ENCODE data around the gene ADAM23. TPM values are rescaled to one million over a fixed set of nuclear protein-coding genes. Genes with fewer than 3 reads are reported as not detected.

ADAM23 gene
- total RNA-seq, 2 donors from 2014 or later: 0.52 to 0.93 TPM

GRCh38 chr2:206642075-206643025 lies 199.0 kb downstream of the ADAM23 start, which contains the start of gene FAM237A:
Gene FAM237A (plus strand): TSS chr2:206642487. CDS start chr2:206644237, 1,750 bp downstream.
- peak; percentile 21 for DNase-seq
- TF ChIP-seq CTCF (IDR thresholded peaks at IDR 0.05): no peak
- H3K27me3 ChIP-seq: peaks cover 7% of the 10 kb centered on the region

DNA sequence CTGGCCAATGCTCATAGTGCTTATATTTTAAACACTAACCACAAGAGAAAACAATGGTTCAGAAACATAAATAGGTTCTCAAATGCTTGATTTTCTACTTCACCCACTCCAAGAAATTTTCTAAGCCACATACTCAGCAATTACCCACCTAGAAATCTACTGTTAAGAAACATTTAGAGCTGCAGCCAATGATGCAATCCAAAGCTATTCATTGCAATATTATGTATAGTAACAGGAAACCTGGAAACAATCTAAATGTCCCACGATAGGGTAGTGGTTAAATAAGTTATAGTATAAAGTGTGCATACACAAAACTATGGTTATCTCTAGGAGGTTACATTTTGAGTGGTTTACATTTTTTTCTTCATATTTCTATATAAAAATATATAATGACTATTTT lies 204.7 kb downstream of the ADAM23 start:
- Histone ChIP-seq H3K27me3 (peaks cover 2% of the 10 kb centered on the region), H3K36me3 (no peaks in the 10 kb centered on the region), H3K4me3 (no peak overlapping the region), H3K4me1 (no peaks in the 10 kb centered on the region), H3K9ac (ENCODE audit: low read depth in 2 of 2, low read length in 2 of 2) (no peak overlapping the region), H3K27ac (no peak overlapping the region), H3K9me3 (no peaks in the 10 kb centered on the region)
- no peak for TF ChIP-seq CTCF (IDR thresholded peaks at IDR 0.05)
- intact Hi-C loops (cut with DNase I): no loop called here
- DNase-seq: no peak

More at GRCh38 chr2:206642075-206643025, 199.0 kb downstream of the ADAM23 start, which contains the start of gene FAM237A:
- Histone ChIP-seq H3K4me3 (no peak within 1 kb of the TSS), H3K9ac (ENCODE audit: low read depth in 2 of 2, low read length in 2 of 2) (no peak within 1 kb of the TSS), H3K4me1 (no peaks in the 10 kb centered on the region), H3K9me3 (no peaks in the 10 kb centered on the region), H3K36me3 (no peaks in the 10 kb centered on the region), H3K27ac (no peak within 1 kb of the TSS)
- intact Hi-C loops (cut with DNase I): no loop called here

DNA sequence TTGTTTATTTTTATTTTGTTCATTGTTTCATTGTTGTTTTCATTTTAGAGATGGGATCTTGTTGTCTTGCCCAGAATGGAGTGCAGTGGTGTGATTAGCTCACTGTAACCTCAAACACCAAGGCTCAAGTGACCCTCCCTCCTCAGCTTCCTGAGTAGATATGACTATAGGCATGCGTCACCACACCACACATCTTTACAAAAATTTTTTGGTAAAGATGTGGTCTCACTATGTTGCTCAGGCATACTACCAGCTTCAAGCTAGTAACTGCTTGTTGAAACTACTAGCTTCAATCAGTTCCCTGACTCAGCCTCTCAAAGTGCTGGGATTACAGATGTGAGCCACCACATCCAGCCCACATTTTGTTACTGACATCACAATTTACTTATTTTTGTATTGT lies 213.8 kb downstream of the ADAM23 start:
- TF ChIP-seq CTCF (IDR thresholded peaks at IDR 0.05): no peak
- Histone ChIP-seq H3K27ac (no peak overlapping the region), H3K9ac (ENCODE audit: low read depth in 2 of 2, low read length in 2 of 2) (no peak overlapping the region), H3K4me3 (no peak overlapping the region), H3K36me3 (no peaks in the 10 kb centered on the region), H3K27me3 (no peaks in the 10 kb centered on the region), H3K9me3 (no peaks in the 10 kb centered on the region), H3K4me1 (no peaks in the 10 kb centered on the region)
- intact Hi-C loops (cut with DNase I): no loop called here
- DNase-seq: no peak

- intact Hi-C loops (cut with DNase I): no loop called here
- Histone ChIP-seq H3K27ac (no peak overlapping the region), H3K4me3 (no peak overlapping the region), H3K4me1 (no peaks in the 10 kb centered on the region), H3K36me3 (no peaks in the 10 kb centered on the region), H3K9me3 (no peaks in the 10 kb centered on the region), H3K27me3 (no peaks in the 10 kb centered on the region), H3K9ac (ENCODE audit: low read depth in 2 of 2, low read length in 2 of 2) (no peak overlapping the region)
- no peak for TF ChIP-seq CTCF (IDR thresholded peaks at IDR 0.05)
- DNase-seq: no peak
These were observed 221.9 kb downstream of the ADAM23 start for GRCh38 chr2:206665251-206665650.

Other genes starting within 250 kb of the ADAM23 start
- gene ZDBF2, start 168.9 kb upstream of the ADAM23 start, total RNA-seq: 1 to 10 TPM; 1.7 to 5.8 TPM
- not detected for gene FAM237A, start 199.0 kb downstream of the ADAM23 start, total RNA-seq

Data from colonic mucosa (tissue), 4 donors.